GM12892 (cell line): ENCODE results near the gene SUPT3H.

Experiments
- POLR2AphosphoS5 ChIP-seq: IDR thresholded peaks from 2 replicates; pipeline ENCODE4 v1.6.1; 2011; ENCODE audit warnings: low read depth, low read length, control low read depth
- TAF1 ChIP-seq: IDR thresholded peaks from 2 replicates; pipeline ENCODE4 v1.6.1; 2011; ENCODE audit warnings: low read depth, mild to moderate bottlenecking, control low read depth, low read length, borderline replicate concordance

- TF ChIP-seq POLR2AphosphoS5 (no peak), TAF1 (no peak)
Observed at GRCh38 chr6:44826025-44826676, 551.6 kb downstream of the SUPT3H start.
